ENCODE data around the gene EXOC2.
A peak's percentile ranks its signal among the peaks of the same experiment; 100 is the strongest.

The EXOC2 gene

GRCh38 chr6:692356-692851, 535 bp downstream of the EXOC2 start:
- H3K4me3 ChIP-seq (ENCODE audit: low read depth, low read length) = peak overlapping the region; percentile 86
- TF ChIP-seq CTCF (IDR thresholded peaks at IDR 0.05; ENCODE audit: low read depth, low read length) = no peak

- no peak for TF ChIP-seq CTCF (IDR thresholded peaks at IDR 0.05; ENCODE audit: low read depth, low read length)
- no peak overlapping the region for H3K4me3 ChIP-seq (ENCODE audit: low read depth, low read length)
Observed at GRCh38 chr6:689223-689622, 3.7 kb downstream of the EXOC2 start.

GRCh38 chr6:686497-686896, 6.4 kb downstream of the EXOC2 start:
- no peak for TF ChIP-seq CTCF (IDR thresholded peaks at IDR 0.05; ENCODE audit: low read depth, low read length)

GRCh38 chr6:684831-685636, 7.9 kb downstream of the EXOC2 start:
- TF ChIP-seq CTCF (IDR thresholded peaks at IDR 0.05; ENCODE audit: low read depth, low read length) = no peak
- H3K4me3 ChIP-seq (ENCODE audit: low read depth, low read length) = no peak overlapping the region

More at GRCh38 chr6:686497-686896, 6.4 kb downstream of the EXOC2 start:
- no peak overlapping the region for H3K4me3 ChIP-seq (ENCODE audit: low read depth, low read length)

- no peak for TF ChIP-seq CTCF (IDR thresholded peaks at IDR 0.05; ENCODE audit: low read depth, low read length)
- H3K4me3 ChIP-seq (ENCODE audit: low read depth, low read length) = peak overlapping the region; percentile 43
Observed at GRCh38 chr6:683742-684440, 9.0 kb downstream of the EXOC2 start.

- TF ChIP-seq CTCF (IDR thresholded peaks at IDR 0.05; ENCODE audit: low read depth, low read length) = no peak
- no peak overlapping the region for H3K4me3 ChIP-seq (ENCODE audit: low read depth, low read length)
Observed at GRCh38 chr6:680666-681340, 12.1 kb downstream of the EXOC2 start.

Measured in WI38 (cell line).